CD4-positive, alpha-beta T cell treated with Interleukin-17A for 1 hour (primary cell): ENCODE data around the gene HTD2.
A peak's percentile ranks its signal among the peaks of the same experiment; 100 is the strongest.
"Not testable (repeated sequence)": the region's sequence is repeated elsewhere in the genome, so short reads cannot be mapped to it uniquely, and the experiment has no call there.

Source experiments
- DNase-seq: peaks from one replicate; pipeline ENCODE4 v3.0.0-alpha.2; 2020

Gene HTD2

GRCh38 chr3:58305882-58306711, at the start of gene HTD2, which contains the start of gene RPP14:
Gene HTD2, plus strand, starts transcription at chr3:58306520. Its CDS starts 11,094 bp downstream, at chr3:58317614.
Gene RPP14, plus strand, starts transcription at chr3:58306245. Its CDS starts 4,085 bp downstream, at chr3:58310330.
- DNase-seq: peak; percentile 97

- DNase-seq: no peak
Observed at GRCh38 chr3:58258392-58259055, 47.8 kb upstream of the HTD2 start.

- no peak for DNase-seq
Observed at GRCh38 chr3:58260261-58260731, 46.0 kb upstream of the HTD2 start.

- no peak for DNase-seq
Observed at GRCh38 chr3:58260733-58261132, 45.6 kb upstream of the HTD2 start.

GRCh38 chr3:58261954-58262666, 44.2 kb upstream of the HTD2 start:
- DNase-seq: no peak

- no peak for DNase-seq
Observed at GRCh38 chr3:58266577-58266976, 39.7 kb upstream of the HTD2 start.

- DNase-seq: not testable (repeated sequence)
Observed at GRCh38 chr3:58267543-58267942, 38.8 kb upstream of the HTD2 start.

GRCh38 chr3:58269356-58269755, 37.0 kb upstream of the HTD2 start:
- DNase-seq: no peak

GRCh38 chr3:58270485-58270884, 35.8 kb upstream of the HTD2 start:
- DNase-seq: no peak

- DNase-seq: no peak
Observed at GRCh38 chr3:58271901-58272501, 34.3 kb upstream of the HTD2 start.

- DNase-seq: no peak
Observed at GRCh38 chr3:58272891-58273290, 33.4 kb upstream of the HTD2 start.

GRCh38 chr3:58273362-58273761, 33.0 kb upstream of the HTD2 start:
- not testable (repeated sequence) for DNase-seq

GRCh38 chr3:58274027-58274614, 32.2 kb upstream of the HTD2 start:
- no peak for DNase-seq

GRCh38 chr3:58281069-58281468, 25.3 kb upstream of the HTD2 start:
- no peak for DNase-seq

GRCh38 chr3:58285334-58285733, 21.0 kb upstream of the HTD2 start:
- no peak for DNase-seq

- no peak for DNase-seq
Observed at GRCh38 chr3:58287354-58287753, 19.0 kb upstream of the HTD2 start.

GRCh38 chr3:58288011-58288728, 18.1 kb upstream of the HTD2 start:
- no peak for DNase-seq

- not testable (repeated sequence) for DNase-seq
Observed at GRCh38 chr3:58288964-58289613, 17.2 kb upstream of the HTD2 start.

GRCh38 chr3:58290446-58290845, 15.9 kb upstream of the HTD2 start:
- not testable (repeated sequence) for DNase-seq

GRCh38 chr3:58291671-58292338, 14.5 kb upstream of the HTD2 start:
- no peak for DNase-seq

GRCh38 chr3:58292866-58293265, 13.5 kb upstream of the HTD2 start:
- no peak for DNase-seq
